Breast epithelium (tissue), 3 donors: ENCODE data around the gene LPP.

Source experiments
- POLR2A ChIP-seq: fragments of 450-650 bp; IDR thresholded peaks from one replicate; pipeline ENCODE4 v1.6.1; 2016; ENCODE audit warnings: antibody characterized with exemption, mild to moderate bottlenecking, moderate library complexity
- POLR2AphosphoS5 ChIP-seq, 3 donors: sonication (generic); formaldehyde crosslinking; IDR thresholded peaks; one replicate each; pipeline ENCODE4 v1.6.1; 2017; ENCODE audit warnings: antibody characterized with exemption in 3 of 3
- TF ChIP-seq, protein P1 (sequence below), 3 donors: fragments of 450-650 bp; IDR thresholded peaks; one replicate each; pipeline ENCODE4 v1.5.1; 2016 to 2017; ENCODE audit warnings: antibody characterized with exemption in 3 of 3, mild to moderate bottlenecking in 3 of 3, moderate library complexity in 3 of 3

DNA sequence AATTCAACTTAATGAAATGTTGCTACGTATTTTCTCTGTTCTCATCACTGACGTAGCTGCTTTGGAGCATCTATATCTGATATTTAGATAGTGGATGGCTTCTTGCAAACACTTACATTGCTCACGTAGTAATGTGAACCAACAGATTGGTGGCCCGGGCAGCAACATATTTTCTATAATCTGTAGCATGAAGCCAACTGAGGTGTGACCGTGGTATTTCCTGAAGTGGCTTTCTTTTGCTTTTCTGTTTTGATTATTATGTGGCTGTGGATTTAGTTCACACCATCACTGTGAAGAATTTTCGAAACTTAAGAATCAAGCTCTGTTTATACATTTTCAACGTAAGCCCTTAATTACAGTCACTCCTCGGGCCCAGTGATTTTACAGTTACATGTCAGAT is 288.5 kb downstream of the LPP start:
- TF ChIP-seq POLR2AphosphoS5 (IDR thresholded peaks at IDR 0.05) (no peak), POLR2A (no peak)
- TF ChIP-seq, protein P1, sequence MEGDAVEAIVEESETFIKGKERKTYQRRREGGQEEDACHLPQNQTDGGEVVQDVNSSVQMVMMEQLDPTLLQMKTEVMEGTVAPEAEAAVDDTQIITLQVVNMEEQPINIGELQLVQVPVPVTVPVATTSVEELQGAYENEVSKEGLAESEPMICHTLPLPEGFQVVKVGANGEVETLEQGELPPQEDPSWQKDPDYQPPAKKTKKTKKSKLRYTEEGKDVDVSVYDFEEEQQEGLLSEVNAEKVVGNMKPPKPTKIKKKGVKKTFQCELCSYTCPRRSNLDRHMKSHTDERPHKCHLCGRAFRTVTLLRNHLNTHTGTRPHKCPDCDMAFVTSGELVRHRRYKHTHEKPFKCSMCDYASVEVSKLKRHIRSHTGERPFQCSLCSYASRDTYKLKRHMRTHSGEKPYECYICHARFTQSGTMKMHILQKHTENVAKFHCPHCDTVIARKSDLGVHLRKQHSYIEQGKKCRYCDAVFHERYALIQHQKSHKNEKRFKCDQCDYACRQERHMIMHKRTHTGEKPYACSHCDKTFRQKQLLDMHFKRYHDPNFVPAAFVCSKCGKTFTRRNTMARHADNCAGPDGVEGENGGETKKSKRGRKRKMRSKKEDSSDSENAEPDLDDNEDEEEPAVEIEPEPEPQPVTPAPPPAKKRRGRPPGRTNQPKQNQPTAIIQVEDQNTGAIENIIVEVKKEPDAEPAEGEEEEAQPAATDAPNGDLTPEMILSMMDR (IDR thresholded peaks at IDR 0.05): no peak
